K562 (cell line): ENCODE results near the gene DHX40. TPM values are rescaled to one million over a fixed set of nuclear protein-coding genes. Genes with fewer than 3 reads are reported as not detected.

Source experiments
- BRD9 ChIP-seq: fragments of 450-650 bp; IDR thresholded peaks from 2 replicates; pipeline ENCODE4 v1.6.1; 2018; ENCODE audit warnings: low read depth; ENCODE audit not compliant: partially characterized antibody
- CBX2 ChIP-seq: fragments of 200-600 bp; sonication (generic); IDR thresholded peaks from one replicate; pipeline ENCODE4 v1.6.1; 2012; ENCODE audit warnings: mild to moderate bottlenecking, low read length, inconsistent platforms; ENCODE audit not compliant: insufficient read depth, poor library complexity, severe bottlenecking
- CREBBP ChIP-seq: IDR thresholded peaks from one replicate; pipeline ENCODE4 v1.6.1; 2012; ENCODE audit warnings: low read depth, mild to moderate bottlenecking, control low read depth, inconsistent platforms, low read length
- FOXK1 ChIP-seq: sonication (generic); formaldehyde crosslinking; IDR thresholded peaks from 2 replicates; pipeline ENCODE4 v1.8.0; 2022; ENCODE audit warnings: missing genetic modification reagents, mild to moderate bottlenecking, borderline replicate concordance
- IRF1 ChIP-seq: sonication (generic); formaldehyde crosslinking; IDR thresholded peaks from 2 replicates; pipeline ENCODE4 v1.8.0; 2022; ENCODE audit warnings: missing genetic modification reagents, mild to moderate bottlenecking, borderline replicate concordance
- JUND ChIP-seq, 2 experiments: IDR thresholded peaks; 2 replicates in 1 of 2; 3 replicates in 1 of 2; pipeline ENCODE4 v1.6.1; 2011; ENCODE audit warnings: borderline replicate concordance in 2 of 2, low read depth in 2 of 2, low read length in 2 of 2, improper control_type of control experiment in 1 of 2, missing biosample characterization in 1 of 2, missing genetic modification characterization in 1 of 2, missing genetic modification reagents in 1 of 2
- MCM3 ChIP-seq: fragments of 450-650 bp; IDR thresholded peaks from 2 replicates; pipeline ENCODE4 v1.6.1; 2016
- MCM7 ChIP-seq, 2 experiments: fragments of 450-650 bp; IDR thresholded peaks; 2 replicates each; pipeline ENCODE4 v1.6.1; 2016 to 2018
- PHB2 ChIP-seq: fragments of 450-650 bp; IDR thresholded peaks from 2 replicates; pipeline ENCODE4 v1.6.1; 2017; ENCODE audit warnings: low read depth
- PYGO2 ChIP-seq: fragments of 450-650 bp; IDR thresholded peaks from 2 replicates; pipeline ENCODE4 v1.6.1; 2016; ENCODE audit warnings: mild to moderate bottlenecking, missing genetic modification characterization, moderate library complexity, missing compliant biosample characterization
- SAP30 ChIP-seq: fragments of 200-600 bp; sonication (generic); IDR thresholded peaks from 2 replicates; pipeline ENCODE4 v1.6.1; 2012; ENCODE audit warnings: borderline replicate concordance, low read depth, mild to moderate bottlenecking, moderate library complexity, low read length, control low read depth, inconsistent platforms; ENCODE audit not compliant: insufficient read depth, poor library complexity, severe bottlenecking
- SMARCC2 ChIP-seq: fragments of 450-650 bp; IDR thresholded peaks from 2 replicates; pipeline ENCODE4 v1.6.1; 2017; ENCODE audit warnings: antibody characterized with exemption, moderate library complexity, mild to moderate bottlenecking, low read depth
- TGIF2 ChIP-seq: sonication (generic); formaldehyde crosslinking; IDR thresholded peaks from 2 replicates; pipeline ENCODE4 v1.8.1; 2022; ENCODE audit warnings: mild to moderate bottlenecking, missing genetic modification reagents, moderate library complexity
- ZBTB7A ChIP-seq: IDR thresholded peaks from 2 replicates; pipeline ENCODE4 v1.6.1; 2011; ENCODE audit warnings: low read depth, mild to moderate bottlenecking, low read length, moderate library complexity, borderline replicate concordance; ENCODE audit not compliant: control insufficient read depth
- ZC3H4 ChIP-seq: sonication (generic); formaldehyde crosslinking; IDR thresholded peaks from 2 replicates; pipeline ENCODE4 v1.9.0; 2021; ENCODE audit warnings: missing genetic modification reagents, borderline replicate concordance
- ZFX ChIP-seq: sonication (generic); formaldehyde crosslinking; IDR thresholded peaks from 2 replicates; pipeline ENCODE4 v1.8.0; 2022; ENCODE audit warnings: mild to moderate bottlenecking, missing genetic modification reagents, moderate library complexity
- ZKSCAN3 ChIP-seq: fragments of 250-450 bp; sonication (Bioruptor Pico); IDR thresholded peaks from 2 replicates; pipeline ENCODE4 v1.4.0; 2020
- ZNF507 ChIP-seq: conservative IDR thresholded peaks from 2 replicates; pipeline ENCODE4 v1.6.1; 2017; ENCODE audit warnings: missing genetic modification characterization, missing compliant biosample characterization
- ZNF609 ChIP-seq: sonication (generic); formaldehyde crosslinking; IDR thresholded peaks from 2 replicates; pipeline ENCODE4 v1.8.1; 2023; ENCODE audit warnings: missing genetic modification reagents, mild to moderate bottlenecking, borderline replicate concordance
- ZNF644 ChIP-seq: fragments of 200-800 bp; sonication (Bioruptor generic); IDR thresholded peaks from 2 replicates; pipeline ENCODE4 v1.6.1; 2016; ENCODE audit warnings: low read depth, missing genetic modification characterization, missing compliant biosample characterization
- polyA plus RNA-seq, 8 experiments: library from polyadenylated mRNA; depleted of rRNA in 4 of 8; stranded (reverse) in 5 of 8; unstranded in 3 of 8; fragments of >200 nt; fragmentation: Nextera tagmentation in 2 of 8; fragmentation: Illumina TruSeq in 1 of 8; extraction: Ambion mirVana in 2 of 8; extraction: Trizol in 1 of 8; gene quantifications; 2 replicates each; pipeline versions ENCODE4 v1.2.1 to v1.2.3, GENCODE V29; 2011 to 2014; ENCODE audit warnings: inconsistent platforms in 1 of 8, missing spikeins in 1 of 8
- total RNA-seq, 7 experiments: library from RNA; depleted of rRNA in 6 of 7; stranded (reverse); fragments of >200 nt in 6 of 7; fragmentation: Illumina TruSeq in 2 of 7; extraction: Trizol in 2 of 7; gene quantifications; 2 replicates each; pipeline versions ENCODE4 v1.2.1 to v1.2.3, GENCODE V29; 2011 to 2021; ENCODE audit warnings: low replicate concordance in 1 of 7

DHX40 gene
- total and polyA plus RNA-seq, 9 of the 15 experiments (the other 6 are each of a cell fraction or from before 2014, with no cell fraction given) = 7.2 to 38.6 (median 18.7) TPM

- peak; percentile 86; the same call in 1 of the 2 replicates for TF ChIP-seq PYGO2 (tag)
- no peak for TF ChIP-seq ZKSCAN3 (CRISPR knock-in tag)
- TF ChIP-seq FOXK1 = peak; percentile 100
- no peak for TF ChIP-seq ZC3H4 (CRISPR knock-in tag)
- TF ChIP-seq ZFX (CRISPR knock-in tag) = peak; percentile 73; the same call in 1 of the 2 replicates
- TF ChIP-seq IRF1 (CRISPR knock-in tag) = peak; percentile 97
- TF ChIP-seq ZBTB7A = no peak
- no peak for TF ChIP-seq MCM3
- peak; percentile 82 for TF ChIP-seq JUND (IDR thresholded peaks at IDR 0.05; ENCODE audit: borderline replicate concordance, low read depth, low read length)
- peak; percentile 89; the same call in 2 of the 3 replicates for TF ChIP-seq JUND (tag; IDR thresholded peaks at IDR 0.05; ENCODE audit: borderline replicate concordance, low read depth, low read length)
- TF ChIP-seq ZNF507 (tag) = no peak
- TF ChIP-seq PHB2 = no peak
- TF ChIP-seq BRD9 = no peak
- TF ChIP-seq CBX2 = no peak
- TF ChIP-seq SMARCC2 = no peak
- peak; percentile 98 for TF ChIP-seq ZNF609 (CRISPR knock-in tag)
- peak; percentile 68; the same call in 1 of the 2 replicates for TF ChIP-seq ZNF644
- peak; percentile 72; the same call in 1 of the 2 replicates for TF ChIP-seq TGIF2 (CRISPR knock-in tag)
- TF ChIP-seq MCM7 (IDR thresholded peaks at IDR 0.05) = peak in 1 of 2 experiments; percentile 65; a peak in 1 of 4 replicates
- TF ChIP-seq CREBBP = no peak
- peak; percentile 66 for TF ChIP-seq SAP30
Observed at GRCh38 chr17:59565171-59565958, at the start of gene DHX40 (continued).
